Measurements from ENCODE around the gene C2CD4A. TPM values are rescaled to one million over a fixed set of nuclear protein-coding genes. Genes with fewer than 3 reads are reported as not detected.
"Not testable (repeated sequence)": the region's sequence is repeated elsewhere in the genome, so short reads cannot be mapped to it uniquely, and the experiment has no call there.

C2CD4A gene
- total and polyA plus RNA-seq, 2 donors from 2014 or later, result 0.17 to 5.3 TPM

- intact Hi-C loops (cut with DNase I), result no loop called here
- Histone ChIP-seq H3K4me1 (ENCODE audit: control insufficient read depth in 2 of 3, insufficient read depth in 2 of 3, low read depth in 1 of 3, low read length in 3 of 3) (no peaks in the 10 kb centered on the region), H3K27ac (ENCODE audit: low read depth in 2 of 2, low read length in 2 of 2) (no peak overlapping the region), H3K9me3 (ENCODE audit: control insufficient read depth in 2 of 3, insufficient read depth in 1 of 3, low read length in 3 of 3) (no peaks in the 10 kb centered on the region), H3K27me3 (ENCODE audit: control insufficient read depth, insufficient read depth, low read length) (no peaks in the 10 kb centered on the region), H3K36me3 (ENCODE audit: control insufficient read depth in 2 of 3, insufficient read depth in 3 of 3, low read length in 3 of 3) (peaks cover 0 to 5% (median 0%) of the 10 kb centered on the region in 3 donors), H3K9ac (ENCODE audit: low read length in 3 of 3) (no peak overlapping the region), H3K4me3 (ENCODE audit: low read length in 3 of 3) (no peak overlapping the region)
- FAIRE-seq (no peak), DNase-seq (peak in 1 of 5 donors; percentile 5)
- TF ChIP-seq CTCF (IDR thresholded peaks at IDR 0.05; ENCODE audit: borderline replicate concordance, extremely low read depth, insufficient read depth), result no peak
These were observed 31.4 kb upstream of the C2CD4A start for GRCh38 chr15:62035256-62035924.

DNA sequence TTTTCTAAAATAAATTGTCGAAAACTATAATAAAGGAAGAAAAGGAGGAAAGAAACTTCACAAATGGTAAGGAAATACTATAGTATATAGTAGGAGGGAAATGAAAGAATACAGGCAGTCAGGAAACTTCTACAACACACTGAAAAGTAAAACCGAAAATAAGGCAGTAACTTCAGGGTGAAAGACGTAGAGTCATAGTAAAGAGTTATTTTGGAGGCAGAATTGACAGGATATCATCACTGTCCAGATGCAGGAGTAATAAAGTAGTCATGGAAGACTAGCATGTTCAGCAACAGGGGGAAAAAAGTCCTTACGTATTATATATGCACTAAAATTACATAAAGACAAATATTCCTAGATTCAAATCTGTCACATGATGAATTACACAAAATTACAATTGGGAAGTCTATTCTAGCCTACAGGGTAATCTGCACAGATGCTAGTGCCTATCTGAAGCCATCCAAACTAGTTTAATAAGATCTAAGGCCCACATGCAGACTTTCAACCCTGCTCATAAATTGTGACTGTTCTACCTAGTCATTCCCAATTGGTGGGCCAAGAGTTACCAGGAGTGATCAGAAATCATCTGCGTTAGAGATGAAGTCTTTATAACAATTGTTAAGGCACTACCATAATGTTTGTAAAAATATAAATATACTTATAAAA lies 20.6 kb upstream of the C2CD4A start:
- Histone ChIP-seq H3K36me3 (ENCODE audit: control insufficient read depth in 2 of 3, insufficient read depth in 3 of 3, low read length in 3 of 3) (no peaks in the 10 kb centered on the region), H3K27ac (ENCODE audit: low read depth in 2 of 2, low read length in 2 of 2) (no peak overlapping the region), H3K4me3 (ENCODE audit: low read length in 3 of 3) (no peak overlapping the region), H3K9ac (ENCODE audit: low read length in 3 of 3) (no peak overlapping the region), H3K9me3 (ENCODE audit: control insufficient read depth in 2 of 3, insufficient read depth in 1 of 3, low read length in 3 of 3) (no peaks in the 10 kb centered on the region), H3K4me1 (ENCODE audit: control insufficient read depth in 2 of 3, insufficient read depth in 2 of 3, low read depth in 1 of 3, low read length in 3 of 3) (no peaks in the 10 kb centered on the region), H3K27me3 (ENCODE audit: control insufficient read depth, insufficient read depth, low read length) (no peaks in the 10 kb centered on the region)
- FAIRE-seq (no peak), DNase-seq (no peak)
- intact Hi-C loops (cut with DNase I), result no loop called here
- TF ChIP-seq CTCF (IDR thresholded peaks at IDR 0.05; ENCODE audit: borderline replicate concordance, extremely low read depth, insufficient read depth), result no peak

DNA sequence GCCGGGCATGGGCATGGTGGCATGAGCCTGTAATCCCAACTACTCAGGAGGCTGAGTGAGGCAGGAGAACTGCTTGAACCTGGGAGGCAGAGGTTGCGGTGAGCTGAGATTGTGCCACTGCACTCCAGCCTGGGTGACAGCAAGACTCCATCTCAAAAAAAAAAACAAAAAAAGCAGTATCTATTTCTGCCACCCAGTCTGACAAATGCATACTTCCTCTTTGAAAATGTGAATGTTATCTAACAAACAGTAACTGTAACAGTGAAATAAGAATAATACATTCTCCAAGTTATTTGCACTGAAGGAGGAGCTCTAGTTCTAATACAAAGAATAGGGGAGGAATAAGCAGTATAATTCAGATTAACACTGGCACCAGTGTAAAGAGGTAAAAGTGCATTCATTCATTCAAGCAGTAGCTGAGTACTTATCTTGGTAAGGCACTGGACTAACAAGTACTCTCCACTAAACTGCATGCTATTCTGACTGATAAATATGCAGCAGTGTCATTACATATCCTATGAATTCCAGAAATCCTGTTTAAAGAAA lies 19.4 kb upstream of the C2CD4A start:
- Histone ChIP-seq H3K9ac (ENCODE audit: low read length in 3 of 3) (no peak overlapping the region), H3K27ac (ENCODE audit: low read depth in 2 of 2, low read length in 2 of 2) (no peak overlapping the region), H3K36me3 (ENCODE audit: control insufficient read depth in 2 of 3, insufficient read depth in 3 of 3, low read length in 3 of 3) (no peaks in the 10 kb centered on the region), H3K27me3 (ENCODE audit: control insufficient read depth, insufficient read depth, low read length) (no peaks in the 10 kb centered on the region), H3K9me3 (ENCODE audit: control insufficient read depth in 2 of 3, insufficient read depth in 1 of 3, low read length in 3 of 3) (no peaks in the 10 kb centered on the region), H3K4me1 (ENCODE audit: control insufficient read depth in 2 of 3, insufficient read depth in 2 of 3, low read depth in 1 of 3, low read length in 3 of 3) (no peaks in the 10 kb centered on the region), H3K4me3 (ENCODE audit: low read length in 3 of 3) (no peak overlapping the region)
- DNase-seq (no peak), FAIRE-seq (no peak)
- intact Hi-C loops (cut with DNase I), result no loop called here
- no peak for TF ChIP-seq CTCF (IDR thresholded peaks at IDR 0.05; ENCODE audit: borderline replicate concordance, extremely low read depth, insufficient read depth)

DNA sequence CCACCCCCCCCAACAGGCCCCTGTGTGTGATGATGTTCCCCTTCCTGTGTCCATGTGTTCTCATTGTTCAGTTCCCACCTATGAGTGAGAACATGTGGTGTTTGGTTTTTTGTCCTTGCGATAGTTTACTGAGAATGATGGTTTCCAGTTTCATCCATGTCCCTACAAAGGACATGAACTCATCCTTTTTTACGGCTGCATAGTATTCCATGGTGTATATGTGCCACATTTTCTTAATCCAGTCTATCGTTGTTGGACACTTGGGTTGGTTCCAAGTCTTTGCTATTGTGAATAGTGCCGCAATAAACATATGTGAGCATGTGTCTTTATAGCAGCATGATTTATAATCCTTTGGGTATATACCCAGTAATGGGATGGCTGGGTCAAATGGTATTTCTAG lies 18.5 kb upstream of the C2CD4A start:
- FAIRE-seq; H3K27me3 ChIP-seq (ENCODE audit: control insufficient read depth, insufficient read depth, low read length); DNase-seq; H3K9ac ChIP-seq (ENCODE audit: low read length in 3 of 3); H3K4me3 ChIP-seq (ENCODE audit: low read length in 3 of 3); H3K4me1 ChIP-seq (ENCODE audit: control insufficient read depth in 2 of 3, insufficient read depth in 2 of 3, low read depth in 1 of 3, low read length in 3 of 3); H3K36me3 ChIP-seq (ENCODE audit: control insufficient read depth in 2 of 3, insufficient read depth in 3 of 3, low read length in 3 of 3); H3K27ac ChIP-seq (ENCODE audit: low read depth in 2 of 2, low read length in 2 of 2); intact Hi-C loops (cut with DNase I); H3K9me3 ChIP-seq (ENCODE audit: control insufficient read depth in 2 of 3, insufficient read depth in 1 of 3, low read length in 3 of 3): not testable (repeated sequence)
